Measurements from ENCODE around the gene ARHGEF1. TPM values are rescaled to one million over a fixed set of nuclear protein-coding genes. Genes with fewer than 3 reads are reported as not detected.

The ARHGEF1 gene
- total RNA-seq, 1 donor from 2014 or later: 113 TPM

GRCh38 chr19:41849067-41849466 lies 33.9 kb upstream of the ARHGEF1 start:
- Mint-ChIP-seq H3K4me3 (ENCODE audit: unreplicated experiment) (no peak overlapping the region), H3K36me3 (ENCODE audit: low read depth, unreplicated experiment) (no peaks in the 10 kb centered on the region), H3K27ac (ENCODE audit: unreplicated experiment) (no peak overlapping the region), H3K9me3 (ENCODE audit: unreplicated experiment) (no peaks in the 10 kb centered on the region), H3K27me3 (ENCODE audit: unreplicated experiment) (peaks cover 8% of the 10 kb centered on the region), H3K4me1 (ENCODE audit: unreplicated experiment) (peaks cover 4% of the 10 kb centered on the region)
- no peak for TF ChIP-seq CTCF (IDR thresholded peaks at IDR 0.05; ENCODE audit: unreplicated experiment)
- no peak for DNase-seq (ENCODE audit: low spot score)

GRCh38 chr19:41850381-41850780 lies 32.6 kb upstream of the ARHGEF1 start:
- Mint-ChIP-seq H3K36me3 (ENCODE audit: low read depth, unreplicated experiment) (no peaks in the 10 kb centered on the region), H3K27me3 (ENCODE audit: unreplicated experiment) (peaks cover 7% of the 10 kb centered on the region), H3K4me1 (ENCODE audit: unreplicated experiment) (peaks cover 4% of the 10 kb centered on the region), H3K27ac (ENCODE audit: unreplicated experiment) (no peak overlapping the region), H3K9me3 (ENCODE audit: unreplicated experiment) (no peaks in the 10 kb centered on the region), H3K4me3 (ENCODE audit: unreplicated experiment) (no peak overlapping the region)
- no peak for TF ChIP-seq CTCF (IDR thresholded peaks at IDR 0.05; ENCODE audit: unreplicated experiment)
- DNase-seq (ENCODE audit: low spot score): no peak

- H3K36me3 Mint-ChIP-seq (ENCODE audit: low read depth, unreplicated experiment): no peaks in the 10 kb centered on the region
- no peak for TF ChIP-seq CTCF (IDR thresholded peaks at IDR 0.05; ENCODE audit: unreplicated experiment)
- peaks cover 5% of the 10 kb centered on the region for H3K27me3 Mint-ChIP-seq (ENCODE audit: unreplicated experiment)
- no peaks in the 10 kb centered on the region for H3K9me3 Mint-ChIP-seq (ENCODE audit: unreplicated experiment)
- H3K4me1 Mint-ChIP-seq (ENCODE audit: unreplicated experiment): peaks cover 4% of the 10 kb centered on the region
- DNase-seq (ENCODE audit: low spot score): no peak
- H3K27ac Mint-ChIP-seq (ENCODE audit: unreplicated experiment): no peak overlapping the region
- no peak overlapping the region for H3K4me3 Mint-ChIP-seq (ENCODE audit: unreplicated experiment)
These were observed 31.5 kb upstream of the ARHGEF1 start for GRCh38 chr19:41851456-41851855.

- no peak overlapping the region for H3K4me3 Mint-ChIP-seq (ENCODE audit: unreplicated experiment)
- no peak for DNase-seq (ENCODE audit: low spot score)
These were observed 29.6 kb upstream of the ARHGEF1 start for GRCh38 chr19:41853344-41853743.

GRCh38 chr19:41853768-41854167 lies 29.2 kb upstream of the ARHGEF1 start:
- peaks cover 8% of the 10 kb centered on the region for H3K27me3 Mint-ChIP-seq (ENCODE audit: unreplicated experiment)
- no peaks in the 10 kb centered on the region for H3K9me3 Mint-ChIP-seq (ENCODE audit: unreplicated experiment)
- DNase-seq (ENCODE audit: low spot score): no peak
- no peak overlapping the region for H3K27ac Mint-ChIP-seq (ENCODE audit: unreplicated experiment)
- H3K4me1 Mint-ChIP-seq (ENCODE audit: unreplicated experiment): peaks cover 4% of the 10 kb centered on the region
- H3K36me3 Mint-ChIP-seq (ENCODE audit: low read depth, unreplicated experiment): no peaks in the 10 kb centered on the region
- H3K4me3 Mint-ChIP-seq (ENCODE audit: unreplicated experiment): no peak overlapping the region
- TF ChIP-seq CTCF (IDR thresholded peaks at IDR 0.05; ENCODE audit: unreplicated experiment): no peak

More at GRCh38 chr19:41853344-41853743, 29.6 kb upstream of the ARHGEF1 start:
- Mint-ChIP-seq H3K9me3 (ENCODE audit: unreplicated experiment) (no peaks in the 10 kb centered on the region), H3K27me3 (ENCODE audit: unreplicated experiment) (peaks cover 8% of the 10 kb centered on the region), H3K27ac (ENCODE audit: unreplicated experiment) (no peak overlapping the region), H3K36me3 (ENCODE audit: low read depth, unreplicated experiment) (no peaks in the 10 kb centered on the region), H3K4me1 (ENCODE audit: unreplicated experiment) (peaks cover 4% of the 10 kb centered on the region)
- no peak for TF ChIP-seq CTCF (IDR thresholded peaks at IDR 0.05; ENCODE audit: unreplicated experiment)

Measured in endothelial cell (in vitro differentiated cells).